DOHH2 (cell line): Measurements from ENCODE around the gene RXFP2.

ENCODE experiments used
- H3F3A ChIP-seq: fragments of 200-600 bp; sonication (generic), shearing (Covaris generic); 2 replicates; pipeline ENCODE4 v1.6.0; 2016; ENCODE audit warnings: antibody characterized with exemption, mild to moderate bottlenecking; ENCODE audit not compliant: control insufficient read depth, insufficient read depth
- H3K27ac ChIP-seq: fragments of 200-600 bp; sonication (generic); 2 replicates; pipeline ENCODE4 v1.5.1; 2014; ENCODE audit warnings: low read depth, mild to moderate bottlenecking, low read length, moderate library complexity
- H3K27me3 ChIP-seq: fragments of 200-600 bp; sonication (generic); 2 replicates; pipeline ENCODE4 v1.6.1; 2014; ENCODE audit warnings: mild to moderate bottlenecking, low read length, mixed read lengths; ENCODE audit not compliant: control insufficient read depth
- H3K36me3 ChIP-seq: fragments of 200-600 bp; sonication (generic); 2 replicates; pipeline ENCODE4 v1.6.1; 2014; ENCODE audit warnings: mild to moderate bottlenecking, low read length, moderate library complexity, mixed read lengths; ENCODE audit not compliant: control insufficient read depth
- H3K4me1 ChIP-seq: fragments of 200-600 bp; sonication (generic); 2 replicates; pipeline ENCODE4 v1.6.1; 2014; ENCODE audit warnings: mild to moderate bottlenecking, low read length, mixed read lengths; ENCODE audit not compliant: control insufficient read depth
- H3K4me2 ChIP-seq: fragments of 200-600 bp; sonication (generic); 2 replicates; pipeline ENCODE4 v1.6.0; 2014; ENCODE audit warnings: mild to moderate bottlenecking, low read length, moderate library complexity
- H3K4me3 ChIP-seq: fragments of 200-600 bp; sonication (generic); 2 replicates; pipeline ENCODE4 v1.5.1; 2014; ENCODE audit warnings: mild to moderate bottlenecking, low read length, mixed read lengths
- H3K79me2 ChIP-seq: fragments of 200-600 bp; sonication (generic); 2 replicates; pipeline ENCODE4 v1.6.1; 2014; ENCODE audit warnings: mild to moderate bottlenecking, low read length, mixed read lengths; ENCODE audit not compliant: control insufficient read depth
- H3K9me2 ChIP-seq: fragments of 200-600 bp; sonication (generic); replicated peaks from 2 replicates; pipeline ENCODE4 v1.6.1; 2014; ENCODE audit warnings: mild to moderate bottlenecking, low read length, mixed read lengths; ENCODE audit not compliant: control insufficient read depth
- H3K9me3 ChIP-seq: fragments of 200-600 bp; sonication (generic); 2 replicates; pipeline ENCODE4 v1.6.1; 2014; ENCODE audit warnings: antibody characterized with exemption, low read length, mixed read lengths; ENCODE audit not compliant: control insufficient read depth, insufficient read depth
- H4K20me1 ChIP-seq: fragments of 200-600 bp; sonication (generic); 2 replicates; pipeline ENCODE4 v1.6.0; 2014; ENCODE audit warnings: low read depth, mild to moderate bottlenecking, antibody characterized with exemption, low read length, moderate library complexity; ENCODE audit not compliant: control insufficient read depth, insufficient read depth
- CTCF ChIP-seq: fragments of 200-600 bp; sonication (generic); IDR thresholded peaks from one replicate; pipeline ENCODE4 v1.5.1; 2014; ENCODE audit warnings: antibody characterized with exemption, mild to moderate bottlenecking, low read depth, low read length; ENCODE audit not compliant: poor library complexity, severe bottlenecking
- EZH2phosphoT487 ChIP-seq: fragments of 200-600 bp; sonication (generic); IDR thresholded peaks from 2 replicates; pipeline ENCODE4 v1.6.1; 2017; ENCODE audit warnings: borderline replicate concordance, mild to moderate bottlenecking, antibody characterized with exemption, low read length, moderate library complexity, mixed read lengths

The RXFP2 gene

GRCh38 chr13:31805841-31806240, 66.5 kb downstream of the RXFP2 start:
- no peaks in the 10 kb centered on the region for H3K4me1 ChIP-seq
- H4K20me1 ChIP-seq = no peaks in the 10 kb centered on the region
- H3F3A ChIP-seq = no peaks in the 10 kb centered on the region
- H3K79me2 ChIP-seq = no peaks in the 10 kb centered on the region
- H3K4me2 ChIP-seq = no peak overlapping the region
- no peaks in the 10 kb centered on the region for H3K9me3 ChIP-seq
- no peaks in the 10 kb centered on the region for H3K27me3 ChIP-seq
- no peaks in the 10 kb centered on the region for H3K36me3 ChIP-seq
- TF ChIP-seq CTCF (no peak), EZH2phosphoT487 (no peak)
- no peaks in the 10 kb centered on the region for H3K9me2 ChIP-seq
- no peak overlapping the region for H3K4me3 ChIP-seq
- no peak overlapping the region for H3K27ac ChIP-seq

- Histone ChIP-seq H3K9me2 (no peaks in the 10 kb centered on the region), H3F3A (no peaks in the 10 kb centered on the region), H3K36me3 (no peaks in the 10 kb centered on the region), H3K27ac (no peak overlapping the region), H3K9me3 (no peaks in the 10 kb centered on the region), H3K4me1 (no peaks in the 10 kb centered on the region), H3K4me3 (no peak overlapping the region), H3K27me3 (no peaks in the 10 kb centered on the region), H3K4me2 (no peak overlapping the region), H4K20me1 (no peaks in the 10 kb centered on the region), H3K79me2 (no peaks in the 10 kb centered on the region)
- no peak for TF ChIP-seq CTCF
- TF ChIP-seq EZH2phosphoT487 = no peak
Observed at GRCh38 chr13:31807090-31807541, 67.8 kb downstream of the RXFP2 start.

GRCh38 chr13:31814536-31814935, 75.2 kb downstream of the RXFP2 start:
- Histone ChIP-seq H4K20me1 (no peaks in the 10 kb centered on the region), H3K9me2 (no peaks in the 10 kb centered on the region), H3K9me3 (no peaks in the 10 kb centered on the region), H3K79me2 (no peaks in the 10 kb centered on the region), H3F3A (no peaks in the 10 kb centered on the region), H3K36me3 (no peaks in the 10 kb centered on the region), H3K4me2 (no peak overlapping the region), H3K4me3 (no peak overlapping the region), H3K27ac (no peak overlapping the region), H3K4me1 (no peaks in the 10 kb centered on the region), H3K27me3 (no peaks in the 10 kb centered on the region)
- TF ChIP-seq EZH2phosphoT487 (no peak), CTCF (no peak)
